Limb (tissue), 2 donors: ENCODE data around the gene RNF145.

Experiments used
- DNase-seq, 2 donors: peaks; one replicate each; pipeline ENCODE4 v3.0.0-alpha.2; 2016; ENCODE audit errors: extremely low spot score in 2 of 2

The RNF145 gene

DNA sequence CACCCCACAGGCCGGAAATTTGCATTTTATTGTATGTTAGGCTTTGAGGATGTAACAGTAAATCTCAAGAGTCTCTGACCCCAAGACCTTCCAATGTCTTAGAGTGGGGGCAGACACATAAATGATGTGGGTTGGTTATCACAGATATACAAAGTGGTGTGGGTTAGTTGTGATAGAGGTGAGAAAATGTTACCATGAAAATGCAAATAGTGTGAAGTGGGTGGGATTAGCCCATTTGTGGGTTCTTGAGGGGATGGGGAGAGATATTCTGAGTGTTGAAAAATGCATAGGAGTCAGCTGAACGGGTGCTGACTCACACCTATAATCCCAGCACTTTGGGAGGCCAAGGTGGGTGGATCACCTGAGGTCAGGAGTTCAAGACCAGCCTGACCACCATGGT is 7.9 kb upstream of the RNF145 start:
- no peak for DNase-seq

DNA sequence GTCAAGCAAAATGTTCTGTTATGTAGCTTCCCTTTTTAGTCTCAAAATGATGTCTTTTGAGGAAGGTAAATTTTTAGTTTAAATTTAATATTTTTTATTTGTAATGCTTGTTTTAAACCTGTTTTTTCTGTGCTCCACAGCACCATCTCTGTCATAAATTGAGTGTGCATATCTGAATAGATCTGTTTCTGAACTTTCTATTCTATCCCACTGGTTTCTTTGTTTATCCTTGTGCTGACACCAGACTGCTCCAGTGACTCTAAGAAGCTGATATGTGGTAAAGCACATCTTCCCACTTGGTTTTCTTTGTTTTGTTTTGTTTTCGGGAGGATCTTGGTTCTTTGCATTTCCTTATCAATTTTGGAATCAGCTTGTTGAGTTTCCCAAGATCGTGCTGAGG is 7.1 kb upstream of the RNF145 start:
- no peak for DNase-seq

DNA sequence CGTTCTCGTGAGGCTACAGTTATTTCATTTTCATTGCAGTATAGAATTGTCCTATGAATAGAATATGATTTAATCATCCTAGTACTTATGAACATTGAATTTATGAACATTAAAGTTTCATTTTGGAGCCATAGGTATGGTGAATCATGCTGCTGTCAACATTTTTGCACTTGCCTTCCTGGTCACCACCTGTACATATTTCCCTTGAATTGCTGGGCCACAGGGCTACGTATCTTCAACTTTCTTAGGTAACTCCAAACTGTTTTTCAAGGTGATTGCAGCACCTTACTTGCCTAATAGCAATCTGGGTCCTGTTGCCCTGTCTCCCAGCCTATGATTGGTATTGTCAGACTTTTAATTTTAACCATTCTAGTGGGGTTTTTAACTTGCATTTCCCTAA is 6.5 kb upstream of the RNF145 start:
- no peak for DNase-seq

DNA sequence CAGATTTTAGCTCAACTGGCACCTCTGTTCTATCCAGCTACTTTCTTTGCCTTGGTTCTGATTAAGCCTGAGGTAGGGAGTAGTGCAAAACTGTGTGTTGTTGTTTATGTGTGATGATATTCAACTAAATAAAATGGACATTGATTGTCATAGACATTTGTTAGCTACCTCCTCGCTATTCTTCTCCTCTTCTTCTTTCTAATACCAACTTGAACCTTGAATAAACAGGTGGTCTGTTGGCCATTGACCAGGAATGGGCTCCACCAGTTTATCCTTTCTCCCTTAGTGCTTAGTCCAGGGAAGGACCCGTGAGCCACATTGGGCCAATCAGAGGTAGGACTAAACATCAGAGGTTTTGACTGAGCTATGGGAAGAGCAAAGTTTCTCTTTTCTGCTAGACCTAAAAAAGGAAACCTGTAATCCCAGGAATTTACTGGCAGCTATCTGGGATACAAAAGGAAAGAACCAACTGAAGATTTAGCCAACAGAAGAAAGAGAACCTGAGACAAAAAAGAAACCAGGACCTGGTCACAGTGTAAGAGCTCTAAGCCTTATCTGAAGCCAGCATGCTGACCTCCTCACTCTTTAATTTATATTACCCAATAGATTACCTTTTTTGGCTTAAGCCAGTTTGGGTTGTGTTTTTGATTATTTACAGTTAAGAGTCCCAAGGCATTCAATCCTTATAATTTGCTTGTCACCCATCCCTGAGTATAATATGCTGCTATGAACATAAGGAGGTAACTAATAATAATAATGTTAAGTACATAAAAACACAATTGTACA is 5.3 kb upstream of the RNF145 start:
- no peak for DNase-seq

DNA sequence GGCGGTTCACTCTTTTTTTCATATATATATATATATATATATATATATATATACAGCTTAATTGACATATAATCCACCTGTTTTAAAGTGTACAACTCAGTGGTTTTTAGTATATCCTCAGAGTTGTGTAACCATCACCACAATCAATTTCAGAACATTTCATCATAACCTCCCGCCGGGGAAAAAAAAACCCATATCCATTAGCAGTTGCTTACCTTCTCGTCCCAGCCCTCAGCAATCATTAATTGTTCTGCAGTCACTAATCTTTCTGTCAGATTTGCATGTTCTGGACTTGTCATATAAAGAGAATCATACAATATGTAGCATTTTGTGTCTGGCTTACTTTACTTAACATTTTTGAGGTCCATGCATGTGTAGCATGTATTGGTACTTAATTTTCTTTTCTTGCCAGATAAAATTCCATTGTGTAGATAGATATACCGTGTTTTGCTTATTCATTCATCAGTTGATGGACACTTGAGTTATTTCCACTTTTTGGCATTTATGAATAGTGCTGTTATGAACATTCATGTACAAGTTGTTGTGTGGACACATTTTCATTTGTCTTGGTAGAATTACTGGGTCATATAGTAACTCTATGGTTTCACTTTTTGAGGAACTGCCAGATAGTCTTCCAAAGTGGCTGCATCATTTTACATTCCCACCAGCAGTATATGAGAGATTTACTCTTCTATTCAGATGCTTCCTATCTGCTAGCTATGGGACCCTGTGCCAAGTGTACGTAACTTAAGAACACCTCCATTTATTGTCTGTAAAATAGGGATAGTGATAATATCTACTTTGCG is 3.5 kb upstream of the RNF145 start:
- DNase-seq = no peak

DNA sequence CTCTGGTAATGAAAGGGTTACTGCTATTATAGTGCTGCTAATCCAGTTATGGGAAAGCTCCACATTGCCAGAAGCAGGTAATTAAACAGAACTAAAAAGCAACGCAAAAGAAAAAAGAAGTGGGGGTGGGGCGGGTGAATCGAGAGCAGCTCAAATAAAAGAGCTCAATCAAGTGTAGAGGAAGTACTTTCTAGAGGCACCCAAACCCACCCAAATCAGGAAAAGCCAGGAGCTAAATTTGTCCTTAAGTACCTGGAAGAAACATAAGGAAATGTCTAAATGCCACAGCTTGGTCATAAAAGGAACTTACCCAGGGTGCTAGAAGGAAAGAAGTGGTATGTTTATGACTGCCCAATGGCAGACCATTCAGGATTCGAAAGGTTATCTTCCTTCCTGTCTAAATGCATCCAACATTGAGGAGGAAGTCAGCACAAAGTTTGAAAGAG is 2.4 kb upstream of the RNF145 start:
- DNase-seq = no peak

DNA sequence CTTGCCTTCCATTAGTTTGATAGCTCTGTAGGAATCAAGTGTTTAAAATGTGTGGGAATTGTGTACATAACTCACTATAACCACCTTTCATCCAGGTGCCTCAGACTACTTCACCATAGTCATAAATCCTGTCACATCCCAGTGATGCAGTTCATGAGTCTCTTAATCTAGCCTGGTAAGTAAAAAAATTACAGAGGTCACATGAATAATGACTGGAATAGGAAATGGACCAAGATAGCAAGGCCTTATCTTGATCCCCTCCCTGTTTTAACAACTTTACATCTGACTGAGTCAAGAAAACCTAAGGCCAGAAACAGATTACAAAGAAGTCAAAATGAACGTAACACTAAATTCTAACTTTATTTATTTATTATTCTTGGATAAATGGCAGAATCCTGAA is 1.5 kb upstream of the RNF145 start:
- DNase-seq = no peak

DNA sequence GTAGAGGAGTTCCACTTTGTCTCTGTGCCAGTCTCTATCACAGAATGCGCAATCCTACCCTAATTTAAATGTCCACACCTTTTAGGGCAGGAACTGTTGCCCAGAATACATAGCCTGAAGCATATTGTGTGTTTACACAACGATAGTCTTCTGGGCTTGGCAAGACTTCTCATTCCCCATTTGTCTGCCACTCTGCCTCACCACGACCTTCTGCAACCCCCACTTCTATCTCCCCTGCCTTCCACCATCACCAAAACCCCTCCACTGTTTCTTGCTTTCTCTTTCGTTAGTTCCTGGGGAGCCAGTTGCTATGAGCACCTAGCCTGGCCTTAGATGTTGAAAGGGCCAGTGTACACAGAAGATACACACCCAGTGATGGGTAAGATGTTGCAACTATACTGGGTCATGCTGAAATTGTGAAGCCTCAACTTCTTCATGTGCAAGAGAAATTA is 883 bp upstream of the RNF145 start:
- DNase-seq = no peak

DNA sequence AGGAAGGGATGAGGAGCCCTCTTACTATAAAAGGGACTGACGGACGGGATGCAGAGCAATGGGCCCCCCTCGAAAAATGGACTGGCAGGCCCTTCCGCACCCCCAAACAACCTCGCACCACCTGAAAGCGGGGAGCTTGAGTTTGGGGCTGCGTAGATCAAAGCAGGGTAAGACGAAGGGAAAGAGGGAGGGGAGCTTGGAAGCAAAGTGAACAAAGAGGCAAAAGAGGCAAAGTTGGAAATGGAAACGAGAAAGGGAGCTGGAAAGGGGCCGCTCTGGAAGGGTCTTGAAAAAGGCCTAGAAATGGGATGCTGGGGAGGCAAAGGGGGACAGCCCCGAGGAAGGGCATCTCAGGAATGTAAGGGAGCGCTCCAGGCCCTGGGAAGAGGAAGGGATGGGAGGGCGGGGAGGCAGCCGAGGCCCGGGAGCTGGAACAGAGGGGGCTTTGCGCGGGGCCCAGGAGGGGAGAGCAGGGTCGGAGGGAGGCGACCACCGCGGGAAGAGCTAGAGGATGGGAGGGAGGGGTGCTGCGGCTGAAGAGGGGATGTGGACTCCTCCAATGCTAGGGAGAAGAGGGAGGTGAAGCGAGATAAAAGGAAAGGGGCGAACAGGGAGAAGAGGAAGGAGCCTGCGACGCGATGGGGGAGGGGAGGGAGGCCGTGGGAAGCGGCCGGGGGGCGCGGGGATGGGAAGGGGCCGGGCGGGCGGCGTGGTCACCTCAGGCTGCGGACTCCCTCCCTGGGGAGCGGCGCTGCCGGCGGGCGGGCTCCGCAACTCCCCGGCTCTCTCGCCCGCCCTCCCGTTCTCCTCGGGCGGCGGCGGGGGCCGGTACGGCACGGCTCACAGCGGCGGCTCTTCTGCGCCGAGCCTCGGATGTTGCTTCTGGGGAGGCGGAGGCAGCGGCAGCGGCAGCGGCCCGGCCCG is 577 bp downstream of the RNF145 start:
- peak; percentile 47 to 83 for DNase-seq

DNA sequence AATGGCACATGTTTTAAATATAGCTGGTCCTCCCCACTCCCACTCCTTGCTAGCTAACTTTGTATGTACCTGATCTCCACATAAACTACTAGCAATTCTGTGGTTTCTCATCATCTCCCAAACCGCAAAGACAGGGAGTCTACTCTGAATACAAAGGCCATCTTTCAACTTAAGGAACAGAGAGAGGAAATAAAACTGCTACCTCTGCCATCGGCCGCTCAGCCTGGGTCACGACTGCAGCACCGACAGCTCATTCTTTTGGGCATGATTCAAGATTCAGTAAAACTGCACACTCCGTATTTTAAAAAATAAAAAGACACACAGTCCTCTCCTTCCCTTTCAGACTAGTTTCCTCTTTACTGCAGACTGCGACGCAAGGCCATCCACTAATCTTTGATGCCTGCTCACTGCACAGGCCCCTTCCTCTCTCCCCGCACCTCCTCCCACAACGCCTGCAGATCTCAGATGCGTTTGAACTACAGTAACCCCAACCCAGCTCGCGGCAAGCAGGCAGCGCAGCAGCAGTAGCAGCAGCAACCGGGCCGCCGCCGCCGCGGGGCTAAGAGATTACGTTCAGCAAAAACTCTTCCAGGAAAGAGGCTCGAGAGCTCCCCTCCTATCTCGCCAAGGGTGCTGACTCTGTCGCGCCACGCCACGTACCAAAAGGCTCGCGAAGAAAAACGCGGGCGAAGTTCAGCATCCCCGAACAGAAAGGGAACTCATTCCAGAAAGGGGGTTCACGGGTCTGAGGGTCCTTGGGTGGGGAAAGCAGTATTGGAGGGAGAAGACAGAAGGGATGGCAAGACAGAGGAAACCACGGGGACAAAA is 1.5 kb downstream of the RNF145 start:
- peak; percentile 79 to 85 for DNase-seq

DNA sequence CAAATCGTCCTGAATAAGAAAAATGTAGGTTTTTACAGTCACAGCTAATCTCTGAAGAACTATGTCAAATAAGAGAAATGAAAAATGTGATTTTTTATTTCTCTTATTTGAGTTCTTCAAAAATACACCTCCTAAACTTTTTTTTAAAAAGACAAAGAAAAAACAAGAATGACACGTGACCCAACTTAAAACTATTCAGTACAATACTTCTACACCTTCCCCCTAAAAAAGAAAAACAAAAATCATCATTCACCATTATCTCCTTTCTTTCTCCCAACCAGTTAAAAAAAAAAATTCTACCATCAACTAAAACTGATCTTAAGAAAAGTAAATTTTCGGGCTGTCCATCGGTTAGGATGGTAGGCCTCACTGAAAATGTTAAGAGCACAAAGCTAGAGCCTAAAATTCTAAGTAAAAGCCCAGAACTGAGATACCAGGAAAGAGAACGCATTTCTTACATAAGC is 2.1 kb downstream of the RNF145 start:
- DNase-seq = no peak

DNA sequence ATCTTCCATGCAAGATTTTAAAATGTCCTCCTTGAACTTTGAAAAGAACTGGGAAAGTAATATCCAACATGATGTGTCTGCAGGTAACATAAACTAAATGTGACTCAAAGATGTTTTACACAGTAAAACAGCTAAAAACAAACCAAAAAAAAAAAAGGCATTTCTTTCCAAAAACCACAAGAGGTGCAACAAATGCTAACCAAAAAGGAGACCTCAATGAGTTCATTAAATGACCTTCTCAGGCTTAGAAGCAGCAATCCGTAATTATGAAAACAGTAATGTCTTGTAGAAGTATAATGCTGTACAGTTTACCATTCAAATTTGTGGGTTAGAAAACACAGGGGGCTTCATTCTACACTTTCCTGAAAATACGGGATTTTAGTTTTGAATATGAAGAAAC is 2.5 kb downstream of the RNF145 start:
- DNase-seq = no peak

DNA sequence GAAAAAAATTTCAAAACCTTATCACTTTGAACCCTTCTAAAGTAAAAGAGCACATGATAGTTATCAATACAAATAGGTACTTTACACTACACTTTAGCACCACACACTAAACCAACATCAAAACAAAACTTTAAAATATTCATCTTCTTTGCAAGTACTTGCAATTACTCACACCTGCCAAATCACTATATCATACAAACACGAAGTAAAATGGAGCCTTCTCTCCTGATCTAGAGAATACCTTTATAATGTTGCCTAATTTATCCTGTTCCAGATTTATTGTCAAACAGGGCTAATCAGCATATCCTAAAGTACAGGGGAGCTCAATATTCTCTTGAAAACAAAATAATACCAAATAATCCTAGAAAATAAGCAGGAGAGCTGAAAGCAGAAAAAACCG is 3.0 kb downstream of the RNF145 start:
- no peak for DNase-seq

DNA sequence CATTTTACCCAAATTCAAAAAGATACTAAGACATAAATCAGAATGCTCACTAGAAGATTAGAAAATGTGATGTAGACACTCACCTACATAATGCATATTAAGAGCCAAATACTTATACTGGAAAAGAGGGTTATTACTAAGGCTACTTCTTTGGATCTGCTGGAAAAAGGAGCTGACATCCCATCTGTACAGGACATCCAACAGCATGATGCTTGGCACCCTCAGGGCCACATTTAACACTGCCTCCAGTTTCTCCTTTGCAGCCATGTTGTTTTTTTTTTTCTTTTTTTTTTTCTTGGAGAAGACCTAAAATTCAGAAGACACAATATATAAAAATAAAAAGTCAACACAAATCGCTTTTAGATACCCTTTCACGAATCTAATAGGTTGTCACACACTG is 6.0 kb downstream of the RNF145 start:
- DNase-seq = no peak

DNA sequence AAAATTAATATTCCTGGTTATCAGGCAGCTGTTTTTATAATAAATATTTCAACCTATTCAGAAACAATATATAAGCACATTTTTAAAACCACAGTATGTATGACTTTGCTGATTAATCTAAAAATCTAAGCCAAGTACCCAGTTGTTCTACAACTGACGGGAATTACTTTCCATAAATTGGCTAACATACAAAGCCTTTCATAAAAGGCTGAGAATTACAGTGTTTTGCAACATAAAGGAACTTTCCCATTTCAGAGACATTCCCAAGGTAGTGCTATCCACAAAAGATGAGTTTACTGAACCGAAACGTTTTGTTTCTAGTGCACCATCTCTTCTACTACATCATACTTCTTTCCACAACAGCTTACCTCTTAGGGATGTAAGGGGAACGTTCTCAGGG is 7.2 kb downstream of the RNF145 start:
- DNase-seq = no peak

DNA sequence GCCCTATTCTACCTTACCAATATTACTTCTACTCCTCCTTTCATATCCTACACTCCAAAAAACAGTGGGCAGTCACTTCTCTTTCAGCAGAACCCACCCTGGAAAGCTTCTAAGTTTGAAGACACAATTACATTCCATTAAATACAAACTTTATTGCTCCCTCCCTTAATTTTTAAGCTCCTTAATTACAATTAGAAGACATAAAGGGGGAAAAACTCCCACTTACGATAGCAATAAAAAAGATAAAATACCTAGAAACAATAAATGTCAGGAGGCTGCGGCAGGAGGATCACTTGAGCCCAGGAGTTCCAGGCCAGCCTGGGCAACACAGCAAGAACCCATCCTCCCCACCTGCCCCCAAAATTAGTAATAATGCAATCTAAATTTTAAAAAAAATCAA is 9.6 kb downstream of the RNF145 start:
- DNase-seq = no peak

DNA sequence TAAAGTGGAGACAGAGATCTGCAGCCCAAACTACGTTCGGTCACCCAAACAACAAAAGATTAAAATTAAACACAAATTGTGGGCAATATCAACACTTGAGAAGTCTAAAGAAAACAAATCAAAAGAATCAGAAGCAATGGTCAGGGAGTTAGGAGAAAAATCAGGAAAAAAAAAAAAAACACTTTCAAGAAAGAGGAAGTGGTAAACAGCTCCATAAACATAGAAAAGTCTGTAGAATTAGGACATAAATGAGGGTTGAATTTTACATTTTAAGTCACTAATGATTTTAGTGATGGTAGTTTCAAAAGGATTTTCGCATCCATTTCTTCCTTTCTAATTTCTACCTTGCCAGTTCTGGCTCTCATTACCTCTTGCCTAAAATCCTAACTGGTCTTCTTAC is 10.1 kb downstream of the RNF145 start:
- DNase-seq = no peak

DNA sequence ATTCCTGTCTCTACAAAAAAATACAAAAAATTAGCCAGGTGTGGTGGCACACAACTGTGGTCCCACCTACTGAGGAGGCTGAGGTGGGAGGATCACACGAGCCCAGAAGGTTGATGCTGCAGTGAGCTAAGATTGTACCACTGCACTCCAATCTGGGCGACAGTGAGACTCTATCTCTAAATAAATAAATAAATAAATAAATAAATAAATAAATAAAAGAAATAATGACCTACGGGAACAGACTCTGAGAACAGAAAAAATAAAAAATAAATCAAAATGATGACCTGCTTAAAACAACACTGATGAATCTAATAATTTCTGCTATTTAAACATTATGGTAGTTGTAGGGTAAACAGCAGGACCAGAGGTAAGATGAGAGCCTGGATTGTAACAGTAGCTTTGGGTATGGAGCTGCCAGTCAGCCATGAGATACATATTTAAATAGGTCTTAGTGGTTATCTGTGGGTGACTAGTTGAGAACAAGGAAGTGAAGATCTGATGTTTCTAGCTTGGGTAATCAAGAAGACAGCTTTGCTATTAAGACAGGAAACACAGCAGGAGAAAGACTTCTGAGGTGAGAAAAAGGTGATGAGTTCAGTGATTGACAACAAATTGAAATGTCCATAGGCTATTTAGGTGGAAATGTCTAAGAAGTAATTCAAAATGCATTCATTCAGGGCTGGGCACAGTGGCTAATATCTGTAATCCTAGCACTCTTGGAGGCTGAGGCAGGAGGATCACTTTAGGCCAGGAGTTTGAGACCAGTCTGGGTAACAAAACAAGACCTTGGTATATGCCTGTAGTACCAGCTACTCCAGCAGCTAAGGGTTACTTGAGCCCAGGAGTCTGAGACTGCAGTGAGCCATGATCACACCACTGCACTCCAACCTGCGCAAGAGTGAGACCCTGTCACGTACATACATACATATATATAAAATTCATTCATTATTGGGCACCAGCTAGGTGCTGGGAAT is 11.0 kb downstream of the RNF145 start:
- DNase-seq = no peak

DNA sequence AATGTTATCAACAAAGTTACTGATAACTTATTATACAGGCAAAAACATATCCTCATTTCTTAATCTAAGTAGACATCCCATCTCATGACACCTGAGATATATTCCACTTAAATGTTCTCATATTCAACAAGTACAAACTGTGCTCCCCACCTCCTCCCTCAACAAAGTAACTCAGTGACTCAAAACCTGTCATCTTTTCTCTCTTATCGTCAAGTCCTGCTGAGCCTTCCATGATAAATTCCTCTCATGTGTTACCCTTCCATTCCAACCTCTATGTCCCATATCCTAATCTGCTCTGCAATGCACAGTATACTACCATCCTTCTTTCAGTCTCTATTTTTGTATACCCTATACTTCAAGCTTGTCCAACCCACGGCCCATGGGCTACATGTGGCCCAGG is 13.6 kb downstream of the RNF145 start:
- no peak for DNase-seq

DNA sequence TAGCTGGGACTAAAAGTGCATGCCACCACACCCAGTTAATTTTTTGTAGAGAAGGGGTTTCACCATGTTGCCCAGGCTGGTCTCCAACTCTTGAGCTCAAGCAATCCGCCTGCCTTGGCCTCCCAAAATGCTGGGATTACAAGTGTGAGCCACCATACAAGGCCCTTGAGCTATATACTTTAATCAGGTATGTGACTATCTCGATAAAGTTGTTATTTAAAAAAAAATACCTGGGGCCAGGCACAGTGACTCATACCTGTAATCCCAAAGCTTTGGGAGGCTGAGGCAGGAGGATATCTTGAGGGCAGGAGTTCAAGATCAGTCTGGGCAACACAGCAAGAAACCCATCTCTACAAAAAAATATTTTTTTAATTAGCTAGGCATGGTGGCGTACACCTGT is 19.2 kb downstream of the RNF145 start:
- DNase-seq = no peak
